SW 1271 (cell line): ENCODE results near the gene FLRT2.

Experiments
- DNase-seq, 2 experiments: peaks; one replicate each; lab custom pipeline; 2025; lab: John Stamatoyannopoulos, UW

FLRT2 gene

GRCh38 chr14:85599939-85600338 lies 70.0 kb downstream of the FLRT2 start:
- DNase-seq, result no peak

GRCh38 chr14:85601246-85601645 lies 71.3 kb downstream of the FLRT2 start:
- DNase-seq, result no peak

GRCh38 chr14:85601690-85602089 lies 71.7 kb downstream of the FLRT2 start:
- DNase-seq, result no peak

GRCh38 chr14:85602345-85602744 lies 72.4 kb downstream of the FLRT2 start:
- no peak for DNase-seq

GRCh38 chr14:85604021-85604420 lies 74.1 kb downstream of the FLRT2 start:
- DNase-seq, result no peak

- no peak for DNase-seq
These were observed 74.8 kb downstream of the FLRT2 start for GRCh38 chr14:85604714-85605113.

GRCh38 chr14:85607651-85608081 lies 77.7 kb downstream of the FLRT2 start:
- DNase-seq, result peak; percentile 57 to 62

GRCh38 chr14:85613496-85613895 lies 83.6 kb downstream of the FLRT2 start:
- no peak for DNase-seq

- no peak for DNase-seq
These were observed 86.5 kb downstream of the FLRT2 start for GRCh38 chr14:85616386-85616885.

- DNase-seq, result no peak
These were observed 86.9 kb downstream of the FLRT2 start for GRCh38 chr14:85616886-85617285.

GRCh38 chr14:85617791-85618190 lies 87.8 kb downstream of the FLRT2 start:
- no peak for DNase-seq

- no peak for DNase-seq
These were observed 88.4 kb downstream of the FLRT2 start for GRCh38 chr14:85618390-85618789.

GRCh38 chr14:85618978-85619377 lies 89.0 kb downstream of the FLRT2 start:
- no peak for DNase-seq

- DNase-seq, result no peak
These were observed 89.9 kb downstream of the FLRT2 start for GRCh38 chr14:85619851-85620250.

GRCh38 chr14:85620947-85621346 lies 91.0 kb downstream of the FLRT2 start:
- DNase-seq, result no peak

- DNase-seq, result no peak
These were observed 92.2 kb downstream of the FLRT2 start for GRCh38 chr14:85622106-85622505.

GRCh38 chr14:85622986-85623685 lies 93.2 kb downstream of the FLRT2 start:
- no peak for DNase-seq

- no peak for DNase-seq
These were observed 96.1 kb downstream of the FLRT2 start for GRCh38 chr14:85625925-85626585.

GRCh38 chr14:85634205-85634604 lies 104.3 kb downstream of the FLRT2 start:
- DNase-seq, result no peak

- no peak for DNase-seq
These were observed 114.3 kb downstream of the FLRT2 start for GRCh38 chr14:85644211-85644610.

GRCh38 chr14:85653029-85653428 lies 123.1 kb downstream of the FLRT2 start:
- DNase-seq, result no peak

- DNase-seq, result no peak
These were observed 130.4 kb downstream of the FLRT2 start for GRCh38 chr14:85660243-85660922.

GRCh38 chr14:85662096-85662495 lies 132.2 kb downstream of the FLRT2 start:
- no peak for DNase-seq
